Mesothelial cell of epicardium (in vitro differentiated cells): ENCODE measurements around the gene CACNA2D1. TPM values are rescaled to one million over a fixed set of nuclear protein-coding genes. Genes with fewer than 3 reads are reported as not detected.

Experiments used
- DNase-seq, 2 experiments: peaks; one replicate each; pipeline ENCODE4 v3.0.0; 2021; ENCODE audit warnings: low spot score in 2 of 2; ENCODE audit not compliant: unreplicated experiment in 2 of 2
- H3K27ac Mint-ChIP-seq: 2 replicates; pipeline ENCODE4 v1.8.0; 2021; ENCODE audit warnings: mixed read lengths
- H3K27me3 Mint-ChIP-seq: 2 replicates; pipeline ENCODE4 v1.8.0; 2021; ENCODE audit warnings: low read depth, mixed read lengths
- H3K36me3 Mint-ChIP-seq: 2 replicates; pipeline ENCODE4 v1.8.0; 2021; ENCODE audit warnings: mixed read lengths
- H3K4me1 Mint-ChIP-seq: 2 replicates; pipeline ENCODE4 v1.8.0; 2021; ENCODE audit warnings: mixed read lengths
- H3K4me3 Mint-ChIP-seq: 2 replicates; pipeline ENCODE4 v1.8.0; 2021; ENCODE audit warnings: mild to moderate bottlenecking, moderate library complexity, mixed read lengths
- H3K9me3 Mint-ChIP-seq: 2 replicates; pipeline ENCODE4 v1.8.0; 2021; ENCODE audit warnings: mixed read lengths
- total RNA-seq: library from RNA; stranded (reverse); gene quantifications from 3 replicates; pipeline ENCODE4 v1.2.1, GENCODE V29; 2021
- TF ChIP-seq, protein P1 (sequence below): fragments of 200-600 bp; sonication (generic); IDR thresholded peaks from one replicate; pipeline ENCODE4 v1.5.0; 2021; ENCODE audit warnings: antibody characterized with exemption; ENCODE audit not compliant: unreplicated experiment

CACNA2D1 gene
- total RNA-seq, 1 donor from 2014 or later: 14.7 TPM

DNA sequence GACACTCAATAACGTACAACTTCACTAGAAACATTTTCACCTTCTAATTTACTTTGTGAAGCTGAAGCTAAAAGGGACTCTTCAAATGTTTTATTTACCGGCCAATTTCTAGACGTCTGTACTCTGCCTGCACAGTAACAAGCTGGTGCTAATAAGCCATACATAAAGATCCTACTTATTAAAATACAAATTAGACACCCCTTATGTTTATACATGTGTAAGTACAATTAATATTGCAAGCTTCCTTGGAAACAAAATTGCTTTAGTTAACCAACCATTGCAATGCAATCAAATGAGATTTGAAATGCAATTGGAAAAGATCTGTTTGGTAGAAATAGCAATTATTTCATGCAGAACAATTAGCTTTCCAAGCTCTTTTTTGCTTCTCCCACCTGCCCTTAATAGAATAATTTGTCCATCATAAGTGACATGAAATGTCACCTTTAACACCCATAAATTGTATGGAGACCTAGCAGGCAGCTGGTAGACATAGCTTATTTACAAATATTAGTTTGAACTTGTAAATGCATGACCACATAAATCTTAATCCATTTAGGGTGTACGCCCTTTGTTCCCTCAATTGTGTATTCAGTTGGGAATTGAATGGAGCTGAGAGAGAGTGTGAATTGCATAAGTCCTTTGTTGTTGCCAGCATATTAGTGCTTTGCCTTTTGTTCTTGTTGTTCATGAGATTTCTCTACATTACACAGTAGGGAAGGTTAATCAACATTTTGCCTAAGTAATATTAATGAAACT is 277.1 kb downstream of the CACNA2D1 start:
- no peak for DNase-seq

DNA sequence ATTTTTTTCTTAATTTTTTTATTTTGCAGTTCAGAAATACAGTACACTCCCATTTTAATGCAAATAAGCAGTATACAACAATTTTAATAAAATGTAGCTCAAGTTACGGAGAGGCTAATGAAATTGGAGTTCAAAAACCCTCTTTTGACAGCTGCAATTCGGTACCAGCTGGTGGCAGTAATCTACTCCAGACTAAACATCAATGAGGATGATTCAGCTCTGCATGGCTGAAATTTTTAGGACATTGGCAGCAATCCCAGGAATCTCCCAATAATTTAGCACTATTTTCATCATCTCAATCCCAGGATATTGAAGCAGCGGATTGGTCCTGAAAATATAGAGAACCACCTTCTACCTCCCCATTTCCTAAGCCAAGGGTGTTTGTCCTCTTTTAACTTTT is 278.8 kb downstream of the CACNA2D1 start:
- Mint-ChIP-seq H3K4me1 (peaks cover 5% of the 10 kb centered on the region), H3K4me3 (no peak overlapping the region), H3K27me3 (peaks cover 2% of the 10 kb centered on the region), H3K36me3 (no peaks in the 10 kb centered on the region), H3K9me3 (no peaks in the 10 kb centered on the region), H3K27ac (no peak overlapping the region)
- no peak for DNase-seq
- TF ChIP-seq, protein P1, sequence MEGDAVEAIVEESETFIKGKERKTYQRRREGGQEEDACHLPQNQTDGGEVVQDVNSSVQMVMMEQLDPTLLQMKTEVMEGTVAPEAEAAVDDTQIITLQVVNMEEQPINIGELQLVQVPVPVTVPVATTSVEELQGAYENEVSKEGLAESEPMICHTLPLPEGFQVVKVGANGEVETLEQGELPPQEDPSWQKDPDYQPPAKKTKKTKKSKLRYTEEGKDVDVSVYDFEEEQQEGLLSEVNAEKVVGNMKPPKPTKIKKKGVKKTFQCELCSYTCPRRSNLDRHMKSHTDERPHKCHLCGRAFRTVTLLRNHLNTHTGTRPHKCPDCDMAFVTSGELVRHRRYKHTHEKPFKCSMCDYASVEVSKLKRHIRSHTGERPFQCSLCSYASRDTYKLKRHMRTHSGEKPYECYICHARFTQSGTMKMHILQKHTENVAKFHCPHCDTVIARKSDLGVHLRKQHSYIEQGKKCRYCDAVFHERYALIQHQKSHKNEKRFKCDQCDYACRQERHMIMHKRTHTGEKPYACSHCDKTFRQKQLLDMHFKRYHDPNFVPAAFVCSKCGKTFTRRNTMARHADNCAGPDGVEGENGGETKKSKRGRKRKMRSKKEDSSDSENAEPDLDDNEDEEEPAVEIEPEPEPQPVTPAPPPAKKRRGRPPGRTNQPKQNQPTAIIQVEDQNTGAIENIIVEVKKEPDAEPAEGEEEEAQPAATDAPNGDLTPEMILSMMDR: no peak

More for the DNA sequence above, 277.1 kb downstream of the CACNA2D1 start:
- TF ChIP-seq, protein P1: no peak
- H3K27ac Mint-ChIP-seq: no peak overlapping the region
- H3K4me1 Mint-ChIP-seq: peaks cover 6% of the 10 kb centered on the region
- H3K4me3 Mint-ChIP-seq: no peak overlapping the region
- H3K27me3 Mint-ChIP-seq: peaks cover 2% of the 10 kb centered on the region
- H3K36me3 Mint-ChIP-seq: no peaks in the 10 kb centered on the region
- no peaks in the 10 kb centered on the region for H3K9me3 Mint-ChIP-seq

DNA sequence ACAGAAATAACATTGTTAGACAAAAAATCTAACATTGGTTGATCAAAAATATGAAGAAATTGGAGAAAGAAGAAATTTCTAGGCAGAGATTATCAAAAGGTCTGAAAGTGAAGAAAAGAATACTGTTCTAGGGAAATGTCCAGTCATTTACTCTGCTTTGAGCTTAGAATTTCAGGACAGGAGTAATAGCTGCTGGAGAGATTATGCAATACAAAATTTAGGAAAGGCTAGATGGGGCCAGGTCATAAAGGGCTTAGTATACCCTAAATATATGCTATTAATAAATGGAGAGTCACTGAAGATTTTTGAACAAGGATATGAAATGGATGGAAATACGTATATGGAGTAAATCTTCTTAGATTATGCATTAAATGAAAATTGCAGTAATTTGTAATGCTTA is 279.2 kb downstream of the CACNA2D1 start:
- peaks cover 2% of the 10 kb centered on the region for H3K27me3 Mint-ChIP-seq
- TF ChIP-seq, protein P1: no peak
- H3K9me3 Mint-ChIP-seq: no peaks in the 10 kb centered on the region
- H3K4me3 Mint-ChIP-seq: no peak overlapping the region
- no peak overlapping the region for H3K27ac Mint-ChIP-seq
- DNase-seq: no peak
- H3K36me3 Mint-ChIP-seq: no peaks in the 10 kb centered on the region
- peaks cover 4% of the 10 kb centered on the region for H3K4me1 Mint-ChIP-seq

DNA sequence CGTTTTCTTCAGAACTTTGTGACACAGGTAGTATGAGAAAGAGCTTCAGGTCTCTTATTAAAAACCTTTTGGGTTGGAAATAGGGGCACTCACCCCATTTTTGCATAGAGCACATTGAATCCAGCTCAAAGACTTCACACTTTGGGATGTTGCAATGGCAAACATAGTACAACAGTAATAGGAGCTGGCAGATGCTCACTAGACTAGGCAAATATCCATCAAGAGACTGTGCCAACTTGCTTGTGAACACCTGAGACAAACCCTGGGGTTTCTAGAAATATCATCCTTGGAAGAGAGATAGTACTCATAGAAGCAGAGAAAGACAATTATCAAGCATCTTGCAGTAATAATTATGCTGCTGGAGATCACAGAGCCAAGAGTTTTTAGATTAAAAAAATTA is 280.0 kb downstream of the CACNA2D1 start:
- Mint-ChIP-seq H3K4me3 (no peak overlapping the region), H3K27ac (no peak overlapping the region), H3K4me1 (peaks cover 4% of the 10 kb centered on the region), H3K36me3 (no peaks in the 10 kb centered on the region), H3K27me3 (peaks cover 2% of the 10 kb centered on the region), H3K9me3 (no peaks in the 10 kb centered on the region)
- TF ChIP-seq, protein P1: no peak
- DNase-seq: no peak

DNA sequence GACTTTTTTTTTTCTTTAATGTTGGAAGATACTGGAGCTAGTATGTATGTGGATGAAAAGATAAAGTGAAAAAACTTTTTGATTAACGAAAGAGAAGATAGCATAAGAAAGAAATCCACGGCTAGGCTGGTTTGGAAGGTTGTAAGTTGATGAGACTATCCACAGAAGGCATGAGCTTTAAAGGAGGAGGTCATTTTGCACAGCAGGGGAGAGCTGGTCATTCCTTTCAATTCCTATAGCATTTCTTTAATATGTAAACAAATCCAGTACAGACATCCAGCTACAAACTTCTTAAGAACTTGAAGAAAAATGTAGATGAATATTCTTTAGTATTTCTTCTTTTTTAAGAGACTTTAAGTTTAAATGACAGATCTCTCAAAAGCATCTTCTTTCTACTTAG is 281.3 kb downstream of the CACNA2D1 start:
- H3K9me3 Mint-ChIP-seq: no peaks in the 10 kb centered on the region
- no peak for DNase-seq
- H3K27ac Mint-ChIP-seq: no peak overlapping the region
- H3K4me1 Mint-ChIP-seq: peaks cover 1% of the 10 kb centered on the region
- no peaks in the 10 kb centered on the region for H3K36me3 Mint-ChIP-seq
- peaks cover 2% of the 10 kb centered on the region for H3K27me3 Mint-ChIP-seq
- H3K4me3 Mint-ChIP-seq: no peak overlapping the region
- TF ChIP-seq, protein P1: no peak
